Stimulated activated CD8-positive, alpha-beta memory T cell treated with anti-CD3 and anti-CD28 coated beads, Interleukin-15, amount 100 ng/mL, for 4 hours (primary cell): ENCODE results near the gene ADAM19.
"Not testable (repeated sequence)": the region's sequence is repeated elsewhere in the genome, so short reads cannot be mapped to it uniquely, and the experiment has no call there.

Source experiments
- DNase-seq, 2 donors: peaks; one replicate each; pipeline ENCODE4 v3.0.0-alpha.2; 2020; ENCODE audit warnings: low read depth in 2 of 2

The ADAM19 gene

DNA sequence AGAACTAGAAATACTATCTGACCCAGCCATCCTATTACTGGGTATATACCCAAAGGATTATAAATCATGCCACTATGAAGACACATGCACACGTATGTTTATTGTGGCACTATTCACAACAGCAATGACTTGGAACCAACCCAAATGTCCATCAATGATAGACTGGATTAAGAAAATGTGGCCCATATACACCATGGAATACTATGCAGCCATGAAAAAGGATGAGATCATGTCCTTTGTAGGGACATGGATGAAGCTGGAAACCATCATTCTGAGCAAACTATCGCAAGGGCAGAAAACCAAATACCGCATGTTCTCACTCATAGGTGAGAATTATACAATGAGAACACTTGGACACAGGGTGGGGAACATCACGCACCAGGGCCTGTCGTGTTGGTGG is 145.7 kb downstream of the ADAM19 start:
- DNase-seq = not testable (repeated sequence)
